Endothelial cell of coronary artery (primary cell): ENCODE data around the gene UBA1. TPM values are rescaled to one million over a fixed set of nuclear protein-coding genes. Genes with fewer than 3 reads are reported as not detected.

Experiments used
- total RNA-seq: library from RNA; depleted of rRNA; stranded (reverse); fragments of >200 nt; gene quantifications from 2 replicates; pipeline ENCODE4 v1.2.3, GENCODE V29; 2014

Gene UBA1
- total RNA-seq: 125 and 140 TPM in 2 replicates

GRCh38 chrX:47193475-47194193 lies at the start of gene UBA1:
TSS of gene UBA1 (plus strand) at chrX:47193829. CDS start at chrX:47198803, 4,974 bp downstream.

DNA sequence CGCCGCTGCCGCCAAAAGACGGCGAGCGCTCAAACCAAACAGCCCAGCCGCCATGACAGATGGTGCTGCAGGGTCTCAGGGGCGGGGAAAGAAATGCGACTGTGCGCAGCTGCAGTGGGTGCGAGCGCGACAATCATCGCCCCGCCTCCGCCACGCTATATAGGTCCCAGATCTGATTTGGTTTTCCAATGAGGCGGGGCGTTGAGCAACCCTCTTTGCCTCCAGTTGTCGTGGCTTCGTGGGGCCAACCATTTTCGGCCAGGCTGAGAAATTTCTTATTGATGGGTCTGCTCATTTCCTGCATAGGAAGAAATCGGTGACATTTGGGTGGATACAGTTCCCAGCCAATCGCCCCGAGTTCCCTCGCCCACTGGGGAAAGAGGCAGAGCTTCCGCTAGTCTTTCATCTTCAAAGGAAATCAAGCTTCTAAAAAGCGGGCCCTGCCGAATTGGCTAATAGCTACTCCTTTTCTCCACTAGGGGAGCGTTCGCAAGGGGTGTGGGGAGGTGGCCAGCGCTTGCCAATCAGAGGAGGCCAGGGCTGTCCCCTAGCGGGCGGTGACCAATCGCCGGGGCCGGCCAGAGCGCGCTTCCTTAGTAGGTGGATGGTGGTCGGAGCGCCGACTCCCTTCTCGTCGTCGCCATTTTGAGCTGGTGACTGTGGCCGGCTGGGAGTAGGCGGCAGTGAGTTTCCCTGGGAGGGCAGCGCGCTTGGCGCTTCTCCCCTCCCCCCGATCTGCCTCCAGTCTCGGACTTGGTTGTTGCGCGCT lies 48.8 kb upstream of the UBA1 start, which contains the start of the genes NDUFB11 and RBM10:
Gene NDUFB11, minus strand, starts transcription at position 77 of the 769 bp plus-strand sequence. Its CDS starts 23 bp downstream, at position 54.
Gene RBM10, plus strand, starts transcription at position 596 of the 769 bp plus-strand sequence. CDS start 2,261 bp downstream, outside the sequence.

GRCh38 chrX:47218280-47218919 lies 24.8 kb downstream of the UBA1 start, which contains the start of gene CDK16:
TSS of gene CDK16 (plus strand) at chrX:47218681. CDS start at chrX:47223558, 4,877 bp downstream.

GRCh38 chrX:47232803-47233332 lies 39.2 kb downstream of the UBA1 start, which contains the start of gene USP11:
TSS of gene USP11 (plus strand) at chrX:47233009. CDS start at chrX:47233044, 35 bp downstream.

Other genes with a start within 250 kb of the UBA1 start
- 0.27 and 0.66 TPM in 2 replicates for gene RGN, start 115.4 kb upstream of the UBA1 start, total RNA-seq
- gene NDUFB11, start 49.1 kb upstream of the UBA1 start, total RNA-seq: 59.5 and 64.7 TPM in 2 replicates
- gene RBM10, start 48.6 kb upstream of the UBA1 start, total RNA-seq: 62.1 and 67.9 TPM in 2 replicates
- 46.4 and 59.8 TPM in 2 replicates for gene CDK16, start 24.9 kb downstream of the UBA1 start, total RNA-seq
- 26.1 and 27.5 TPM in 2 replicates for gene USP11, start 39.2 kb downstream of the UBA1 start, total RNA-seq
- gene ZNF157, start 176.7 kb downstream of the UBA1 start, total RNA-seq: not detected in 2 replicates